Activated CD4-positive, alpha-beta T cell treated with anti-CD3 and anti-CD28 coated beads for 1 hour (primary cell): Measurements from ENCODE around the gene AKAP6.

Experiments
- DNase-seq: peaks from one replicate; pipeline ENCODE4 v3.0.0-alpha.2; 2020

AKAP6 gene

DNA sequence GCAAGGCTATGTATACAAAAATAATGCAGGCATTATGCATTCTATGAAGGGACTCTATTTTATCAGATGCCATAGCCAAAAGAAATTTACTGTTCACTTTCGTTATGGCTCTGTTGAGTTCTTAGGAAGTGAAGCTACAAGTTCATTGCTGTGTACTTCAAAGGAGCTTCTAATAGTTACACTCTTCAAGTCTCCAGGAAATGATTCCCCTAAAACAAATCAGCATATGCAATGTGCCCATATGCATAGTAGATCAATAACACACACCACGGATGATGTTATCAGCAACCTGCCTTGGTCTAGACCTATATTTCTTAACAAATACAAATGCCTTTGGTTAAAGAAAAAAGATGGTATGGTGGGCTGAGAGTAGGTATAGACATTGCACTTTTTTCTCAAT, 83.4 kb downstream of the AKAP6 start:
- no peak for DNase-seq

DNA sequence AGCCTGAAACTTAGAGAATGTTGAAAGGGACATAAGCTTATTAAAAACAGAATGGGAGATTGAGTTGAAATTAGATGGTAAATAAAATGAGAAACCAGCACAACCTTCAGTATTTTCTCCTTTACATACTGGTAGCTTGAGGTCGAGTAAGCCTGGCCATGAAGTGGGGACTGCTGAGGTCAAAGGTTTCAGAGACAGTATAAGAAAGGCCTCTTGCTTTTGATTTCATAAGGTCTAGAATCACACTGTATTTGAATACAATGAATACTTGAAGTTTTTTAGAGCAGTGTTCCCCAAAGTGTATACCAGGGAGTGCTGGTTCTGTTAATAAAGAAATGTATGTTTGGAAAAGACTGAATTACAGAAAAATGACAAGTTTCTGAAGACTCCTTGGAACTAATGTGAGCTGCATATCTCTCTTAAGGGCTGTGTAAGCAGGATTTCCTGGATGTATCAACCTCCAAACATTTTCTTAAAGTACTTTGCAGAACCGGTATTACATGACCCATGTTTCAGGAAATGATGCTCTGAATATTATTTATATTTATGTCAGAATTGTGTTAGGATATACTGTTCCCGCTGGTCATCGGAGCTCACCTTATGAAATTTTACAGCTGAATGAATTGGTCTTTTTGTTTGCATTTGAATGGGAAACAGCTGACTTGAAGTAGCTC, 85.0 kb downstream of the AKAP6 start:
- no peak for DNase-seq

DNA sequence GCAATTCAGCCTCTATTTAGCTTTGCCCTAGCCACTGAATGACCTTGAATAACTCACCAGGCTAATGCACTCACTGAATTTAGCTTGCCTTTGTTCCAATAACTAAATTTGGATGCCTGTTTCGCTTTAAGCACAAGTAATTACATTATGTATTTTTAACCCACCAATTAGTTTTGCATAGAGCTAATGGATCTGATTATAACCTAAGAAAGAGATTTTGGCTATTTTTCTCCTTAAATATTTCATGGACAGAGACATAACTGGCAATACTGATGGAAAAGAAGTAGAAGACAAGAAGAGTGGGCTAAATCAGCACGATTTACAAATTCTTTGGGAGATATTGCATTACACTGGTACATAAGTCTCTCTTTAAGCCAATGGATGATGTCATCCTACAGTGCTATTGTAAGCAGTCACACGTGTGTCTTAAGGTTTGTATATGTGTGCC, 85.7 kb downstream of the AKAP6 start:
- no peak for DNase-seq

DNA sequence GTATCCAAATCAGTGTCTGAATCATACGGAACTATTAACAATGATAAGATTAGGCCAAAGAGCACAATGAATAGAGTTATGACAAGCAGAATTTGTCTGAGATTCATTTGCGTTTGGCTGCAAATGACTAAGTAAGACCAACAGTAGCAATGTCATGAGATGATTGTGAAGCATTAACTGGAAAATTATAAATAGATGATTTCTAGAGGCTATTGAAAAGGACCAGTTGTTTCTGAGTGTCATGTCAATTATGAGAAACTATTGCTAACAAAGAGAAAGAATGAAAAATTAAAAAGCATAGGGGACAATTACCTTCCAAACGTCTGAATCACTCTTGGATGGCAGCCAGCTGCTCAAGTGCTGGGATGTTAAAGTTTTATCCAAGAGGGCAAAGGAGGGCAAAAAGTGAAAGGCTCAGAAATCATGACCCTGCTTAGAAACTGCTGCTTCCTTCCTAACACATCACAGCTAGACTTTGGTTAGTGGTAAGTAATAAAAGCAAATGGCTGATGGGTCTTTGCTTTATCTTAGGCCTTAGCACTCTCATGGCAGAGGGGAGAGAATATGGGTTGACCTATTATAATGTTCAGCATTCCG, 89.0 kb downstream of the AKAP6 start:
- DNase-seq: no peak

DNA sequence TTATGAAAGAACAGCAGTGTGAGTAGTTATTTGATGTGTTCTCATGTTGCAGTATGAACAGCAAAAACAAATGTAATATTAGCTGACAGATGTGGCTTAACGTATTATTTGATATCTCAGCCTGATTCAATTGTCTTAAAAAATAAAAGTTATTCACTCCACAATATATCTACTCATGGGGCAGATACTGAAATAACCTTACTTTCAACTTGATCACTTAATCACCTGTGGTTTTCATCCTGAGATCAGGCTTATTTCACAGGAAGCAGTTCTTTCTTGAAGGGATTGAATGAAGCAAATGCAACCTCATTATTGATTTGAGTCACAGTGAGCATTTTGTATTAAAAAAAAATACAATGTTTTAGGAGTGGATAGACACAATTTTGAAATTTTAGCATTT, 90.3 kb downstream of the AKAP6 start:
- DNase-seq: no peak

DNA sequence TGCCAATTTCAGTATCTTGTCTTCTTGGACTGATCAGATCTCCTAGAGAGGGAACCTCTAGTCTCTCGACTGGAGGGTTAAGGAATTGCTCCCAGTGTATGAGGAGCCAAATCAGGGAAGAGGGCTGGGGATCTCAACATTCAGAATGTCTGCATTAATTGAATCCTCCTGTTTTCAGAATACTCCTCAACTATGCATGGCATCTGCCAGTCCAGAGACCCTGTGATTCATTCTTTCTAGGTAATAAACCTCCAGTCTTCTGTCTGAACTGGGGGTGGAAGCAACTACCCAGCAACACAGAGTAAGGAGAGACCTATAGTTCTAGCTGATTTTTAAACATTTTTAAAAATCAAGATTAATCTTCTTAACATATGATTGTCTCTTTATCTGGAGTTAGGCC, 92.7 kb downstream of the AKAP6 start:
- DNase-seq: no peak

DNA sequence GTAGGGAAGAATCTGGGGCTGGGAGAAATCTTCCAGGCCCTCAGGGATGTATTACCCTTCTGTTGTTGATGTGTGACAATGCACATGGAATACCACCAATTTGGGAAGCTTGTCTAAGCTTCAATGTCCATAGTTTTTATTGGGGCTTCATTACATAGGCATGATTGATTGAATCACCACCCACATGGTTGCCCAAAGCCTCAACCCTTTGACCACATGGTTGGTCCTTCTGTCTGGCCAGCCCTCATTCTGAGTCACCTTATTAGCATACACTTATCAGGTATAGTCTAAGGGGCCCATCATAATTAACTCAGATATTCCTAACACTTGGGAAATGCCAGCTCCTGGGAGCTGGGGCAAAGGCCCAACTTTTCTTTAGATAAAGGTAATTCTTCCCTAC, 93.3 kb downstream of the AKAP6 start:
- DNase-seq: no peak

DNA sequence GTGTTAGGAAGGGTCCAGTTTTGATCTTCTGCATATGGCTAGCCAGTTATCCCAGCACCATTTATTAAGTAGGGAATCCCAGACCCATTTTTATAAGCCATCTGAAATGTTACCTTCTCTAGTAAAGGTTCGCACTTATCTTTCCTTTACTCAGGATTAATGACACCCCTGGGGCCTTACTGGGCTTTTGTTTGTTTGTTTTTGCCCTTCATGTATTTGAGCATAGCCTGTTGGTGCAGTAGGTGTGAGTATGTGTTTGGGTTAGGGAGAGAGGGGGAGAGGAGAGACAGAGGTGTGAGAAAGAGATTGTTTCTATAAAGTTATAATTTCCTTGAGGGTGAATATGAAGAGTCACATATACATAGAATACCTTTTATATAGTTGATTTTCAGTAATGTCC, 96.9 kb downstream of the AKAP6 start:
- no peak for DNase-seq

DNA sequence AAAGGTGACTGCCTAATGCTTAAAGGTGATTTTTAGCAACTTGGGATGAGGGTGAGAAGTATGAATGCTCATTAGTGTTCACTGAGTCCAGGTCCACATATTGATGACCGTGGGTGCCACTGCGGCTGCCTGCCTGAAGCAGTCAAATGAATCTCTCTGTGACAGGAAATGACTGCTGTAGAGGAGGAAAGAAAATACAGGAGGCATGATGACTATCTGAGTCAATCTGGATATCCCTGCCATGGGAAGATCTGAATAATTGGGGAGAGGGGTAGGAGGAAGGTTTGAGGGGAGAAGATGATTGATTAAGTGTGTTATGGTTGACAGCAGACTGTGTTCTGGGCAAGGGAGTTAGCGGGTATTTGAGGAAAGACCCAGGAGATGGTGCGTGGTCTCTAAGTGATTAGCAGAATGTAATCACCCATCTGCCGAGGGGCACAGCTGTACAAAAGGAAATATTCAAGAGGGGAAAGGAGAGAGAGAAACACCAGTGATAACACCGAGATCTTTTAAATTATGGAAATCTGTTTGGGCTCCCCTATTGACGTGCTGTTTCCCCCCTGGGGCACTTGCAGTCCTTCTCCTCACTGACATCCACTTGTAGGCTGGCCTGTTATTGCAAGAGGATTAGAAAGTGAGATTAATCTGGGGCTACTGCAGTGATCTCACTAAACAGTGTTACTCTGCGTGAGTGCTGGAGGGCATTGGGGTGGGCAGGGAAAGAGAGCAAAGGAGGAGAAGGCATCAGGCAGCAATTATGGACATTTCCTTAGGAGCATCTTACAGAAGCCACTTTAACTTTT, 97.7 kb downstream of the AKAP6 start:
- no peak for DNase-seq

DNA sequence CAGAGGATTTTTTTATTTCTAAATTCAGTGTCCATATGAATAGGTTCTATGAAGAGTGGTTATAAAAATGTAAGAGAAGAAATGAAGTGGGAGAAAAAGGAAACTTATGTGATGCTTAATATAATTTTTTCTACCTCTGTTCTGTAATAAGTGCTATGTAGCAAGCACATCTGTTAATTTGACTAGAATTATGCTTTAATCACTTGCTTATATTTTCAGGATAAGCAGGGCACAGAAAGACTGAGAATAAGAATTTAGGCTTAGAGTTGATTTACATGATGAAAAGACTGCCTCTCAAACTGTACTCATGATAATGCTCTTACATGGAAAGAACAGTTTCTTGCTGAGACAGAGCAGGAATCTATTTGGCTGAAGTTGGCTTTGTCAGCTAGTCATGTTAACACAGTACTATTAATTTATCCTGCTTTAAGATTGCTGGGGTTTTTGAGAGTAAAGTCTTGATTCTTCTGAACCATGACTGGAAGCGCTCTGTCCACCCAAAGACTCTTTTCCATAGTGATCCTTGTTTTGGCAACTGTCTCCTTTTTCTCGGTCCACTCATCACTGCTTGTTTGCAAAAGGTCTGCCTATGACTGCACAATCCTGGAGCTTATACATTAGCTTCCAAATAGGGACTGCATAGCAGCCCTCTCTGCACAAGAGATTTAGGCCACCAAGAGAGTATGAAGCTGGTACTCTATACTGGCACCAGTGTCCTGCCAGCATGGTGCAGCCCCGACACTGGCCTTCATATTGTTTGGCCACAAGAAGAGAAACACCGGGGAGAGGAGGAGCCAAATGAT, 98.8 kb downstream of the AKAP6 start:
- DNase-seq: no peak

DNA sequence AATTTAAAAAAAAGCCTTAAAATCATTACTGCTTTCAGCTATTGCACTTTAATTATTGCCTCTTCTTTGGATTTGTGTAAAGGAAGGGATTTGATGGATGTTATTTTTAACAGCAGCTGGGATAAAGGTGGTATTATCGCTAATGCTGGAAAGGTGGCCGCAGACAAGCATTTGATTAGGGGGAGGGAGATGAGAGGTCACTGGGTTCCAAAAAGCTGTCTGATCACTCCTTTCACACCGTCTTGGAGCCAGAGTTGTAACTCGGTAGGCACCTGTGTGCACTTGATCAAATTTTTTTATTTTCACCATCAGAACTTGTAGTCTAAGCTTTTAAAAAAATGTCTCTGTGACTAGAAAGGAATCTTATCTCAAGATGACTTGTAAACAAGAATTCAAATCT, 99.8 kb downstream of the AKAP6 start:
- DNase-seq: no peak

DNA sequence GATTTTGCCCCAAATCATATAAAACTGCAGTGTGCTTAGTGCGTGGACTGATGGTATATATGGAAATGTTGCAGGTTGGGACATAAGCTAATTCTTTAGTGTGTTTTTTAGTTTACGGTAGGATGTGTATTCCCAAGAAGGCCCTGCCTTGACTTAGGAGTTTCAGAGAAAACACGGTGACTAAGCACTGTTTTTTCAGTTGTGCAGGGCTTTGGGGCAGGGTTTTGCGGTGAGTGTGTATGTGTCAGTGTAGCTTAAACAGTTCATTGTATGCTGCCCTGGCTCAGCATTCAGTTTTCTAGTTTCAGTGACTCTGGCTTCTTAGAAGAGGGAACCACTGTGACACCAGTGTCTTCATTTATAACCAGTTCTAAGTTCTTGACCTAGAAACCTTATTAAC, 101.2 kb downstream of the AKAP6 start:
- no peak for DNase-seq

DNA sequence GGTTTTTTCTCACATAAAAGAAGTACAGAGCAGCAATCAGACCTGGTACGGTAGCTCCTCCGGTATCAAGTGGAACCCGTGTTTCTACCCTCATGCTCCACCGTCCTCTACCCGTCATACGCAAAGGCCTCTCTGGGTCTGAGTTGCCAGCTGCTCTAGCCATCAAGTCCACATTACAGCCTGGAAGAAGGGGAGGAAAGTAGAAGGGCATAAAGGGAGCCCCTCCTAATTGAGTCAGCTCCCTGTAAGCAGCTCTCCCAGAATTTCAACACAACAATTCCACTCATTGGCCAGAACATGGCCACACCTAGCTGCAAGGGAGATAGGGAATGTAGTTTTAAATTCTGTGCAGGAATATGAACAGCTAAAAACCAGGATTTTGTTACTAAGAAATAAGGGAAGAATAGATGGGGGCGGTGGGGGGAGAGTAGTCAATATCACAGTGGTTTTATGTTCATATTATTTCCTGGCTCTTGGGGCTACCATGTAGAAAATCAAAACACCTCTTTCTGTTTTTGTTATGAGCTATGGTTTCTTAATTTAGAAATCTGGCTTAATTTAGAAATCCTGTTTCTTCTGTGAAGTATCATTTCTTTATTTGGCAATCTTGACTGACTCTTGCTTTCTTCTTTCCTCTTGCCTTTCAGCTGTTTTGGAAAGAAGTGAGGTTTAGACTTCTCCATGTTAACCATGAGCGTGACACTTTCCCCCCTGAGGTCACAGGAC, 103.9 kb downstream of the AKAP6 start:
- no peak for DNase-seq

DNA sequence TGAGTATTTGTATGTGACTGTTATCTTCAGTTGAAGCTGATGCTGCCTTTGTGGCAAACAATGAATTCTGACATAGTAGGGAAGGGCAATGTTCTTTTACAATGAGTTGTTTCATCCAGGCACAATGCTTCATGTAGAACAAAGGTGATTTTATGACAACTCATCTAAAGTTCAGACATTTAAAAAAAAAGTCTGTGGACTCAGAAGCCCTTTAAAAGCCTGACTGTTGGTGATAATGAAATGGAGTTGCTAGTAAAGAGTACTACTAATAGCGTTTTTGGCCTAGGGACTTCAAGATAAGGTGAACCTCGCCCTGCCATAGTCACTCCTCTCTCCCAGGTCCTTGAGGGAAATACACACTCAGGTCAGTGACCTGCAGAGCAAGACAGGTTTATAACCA, 105.1 kb downstream of the AKAP6 start:
- no peak for DNase-seq

DNA sequence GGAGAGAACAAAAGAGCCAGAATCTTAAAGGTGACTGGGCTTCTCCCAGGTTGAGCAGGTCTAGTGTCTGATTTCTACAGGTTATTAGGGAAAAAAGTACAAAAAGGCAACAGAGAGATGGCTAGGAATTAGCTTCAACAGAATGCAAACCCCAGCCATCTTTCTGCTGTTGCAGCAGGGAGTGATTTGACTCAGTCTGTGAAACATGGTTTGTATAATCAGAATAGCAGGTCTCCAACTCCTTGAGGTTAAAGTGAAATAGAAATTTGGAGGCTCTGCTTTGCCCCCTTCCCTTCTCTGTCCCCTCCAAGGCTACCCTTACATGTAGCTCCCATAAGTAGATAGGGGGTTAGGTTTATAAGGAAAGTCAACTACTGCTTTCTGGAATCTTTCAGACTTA, 105.8 kb downstream of the AKAP6 start:
- DNase-seq: no peak

DNA sequence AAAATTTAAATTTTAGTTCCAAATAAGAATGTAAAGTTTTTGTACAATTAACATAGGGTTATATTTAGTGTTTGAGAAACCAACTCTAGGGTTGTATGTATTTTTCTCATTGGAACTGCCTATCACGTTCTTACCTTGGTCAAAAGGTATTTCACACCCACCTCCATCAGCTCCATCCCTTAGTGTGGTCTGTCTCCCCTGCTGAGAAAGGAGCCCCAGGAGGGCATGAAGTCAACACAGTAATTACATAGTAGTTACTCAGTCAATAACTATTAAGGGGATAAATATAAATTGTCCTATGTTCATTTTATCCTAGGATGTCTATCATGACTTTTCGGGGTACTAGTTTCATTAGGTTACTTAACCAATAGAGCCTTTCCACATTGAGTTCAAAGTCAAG, 106.3 kb downstream of the AKAP6 start:
- DNase-seq: no peak

DNA sequence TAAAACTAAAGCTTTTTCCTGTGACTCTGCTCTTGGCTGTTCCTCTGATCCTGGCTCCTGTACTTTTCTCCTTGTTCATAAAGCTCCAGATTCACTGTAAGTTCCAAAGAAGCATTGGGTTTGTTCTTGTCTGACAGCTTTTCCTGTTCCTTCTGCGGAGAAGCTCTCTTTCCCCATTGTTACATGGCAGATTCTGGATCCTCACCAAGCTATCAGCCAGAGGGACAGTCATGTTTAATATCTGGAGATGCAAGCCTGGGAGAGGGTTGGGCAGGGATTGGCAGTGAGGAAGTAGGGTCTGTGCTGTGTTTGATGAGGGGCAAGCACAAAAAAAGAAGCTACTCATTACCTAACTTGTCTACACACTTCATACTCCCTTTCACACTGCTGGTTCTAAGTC, 107.9 kb downstream of the AKAP6 start:
- DNase-seq: no peak

DNA sequence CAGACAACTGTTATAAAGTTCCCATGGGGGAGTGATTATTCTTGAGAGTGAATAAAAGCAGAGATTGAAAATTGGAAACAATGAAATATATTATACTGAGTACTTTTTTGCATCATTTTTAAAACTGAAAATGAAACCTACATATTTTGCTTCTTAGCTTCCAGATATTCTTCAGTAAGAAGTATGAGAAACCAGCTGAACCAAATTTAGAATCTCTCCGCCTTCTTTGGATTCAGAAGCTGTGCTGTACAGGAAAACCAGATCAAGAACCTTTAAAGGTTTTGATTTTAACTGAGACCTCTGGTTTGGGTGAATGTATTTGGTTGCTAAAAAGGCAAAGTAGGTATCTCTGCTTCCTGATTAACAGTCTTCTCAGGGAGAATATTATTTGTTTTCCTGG, 109.4 kb downstream of the AKAP6 start:
- no peak for DNase-seq

DNA sequence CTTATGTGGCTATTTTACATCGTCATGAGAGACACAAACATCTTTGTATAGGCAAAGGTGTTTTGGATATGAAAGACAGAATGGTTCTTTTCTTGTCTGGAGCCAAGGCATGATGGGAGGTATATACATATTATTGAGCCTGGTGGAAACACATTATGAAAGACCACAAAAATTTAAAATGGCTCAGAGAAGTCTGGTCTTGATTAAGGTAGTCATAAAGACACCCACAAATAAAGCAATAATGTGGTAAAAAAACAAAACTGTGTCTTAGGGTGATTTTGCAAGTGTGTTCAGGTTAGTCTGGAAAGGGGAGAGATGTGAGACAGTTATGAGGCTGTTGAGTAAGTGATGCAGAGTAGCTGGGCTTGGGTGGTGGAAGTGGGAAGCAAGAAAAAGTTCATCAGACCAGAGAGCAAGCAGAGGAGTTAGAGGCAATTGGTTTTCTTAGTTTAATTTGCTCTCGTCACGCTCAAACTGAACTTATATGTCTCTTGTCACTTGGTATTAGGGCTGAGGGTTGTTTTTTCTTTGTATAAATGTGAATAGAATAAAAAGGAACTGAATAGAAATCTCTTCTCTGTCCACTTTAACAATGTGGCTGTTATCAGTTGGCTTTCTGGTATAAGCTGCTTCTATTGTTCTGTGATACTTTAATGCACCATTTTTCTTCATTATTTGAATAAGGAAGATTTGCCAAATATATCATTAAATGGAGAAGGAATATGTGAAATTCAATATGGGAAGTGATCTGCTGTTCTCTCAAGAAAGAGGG, 115.0 kb downstream of the AKAP6 start:
- DNase-seq: no peak

DNA sequence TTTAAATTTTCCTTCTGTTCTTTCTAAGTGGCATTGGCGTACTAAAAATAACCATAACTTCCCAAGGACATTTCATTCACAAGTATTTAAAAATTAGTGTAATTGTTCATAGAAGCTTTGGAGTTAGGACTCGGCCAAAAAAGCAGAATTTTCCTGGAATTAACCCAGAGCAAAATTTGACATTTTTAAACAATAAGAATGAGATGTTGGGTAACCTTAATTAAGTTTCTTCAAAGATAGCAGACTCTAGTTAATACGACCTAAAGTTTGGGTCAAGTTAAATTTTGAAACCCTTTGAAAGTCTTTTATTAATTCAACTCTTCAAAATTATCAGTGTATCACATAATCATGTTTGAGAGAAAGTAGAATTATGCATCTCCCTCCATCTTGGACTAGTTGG, 118.3 kb downstream of the AKAP6 start:
- no peak for DNase-seq

DNA sequence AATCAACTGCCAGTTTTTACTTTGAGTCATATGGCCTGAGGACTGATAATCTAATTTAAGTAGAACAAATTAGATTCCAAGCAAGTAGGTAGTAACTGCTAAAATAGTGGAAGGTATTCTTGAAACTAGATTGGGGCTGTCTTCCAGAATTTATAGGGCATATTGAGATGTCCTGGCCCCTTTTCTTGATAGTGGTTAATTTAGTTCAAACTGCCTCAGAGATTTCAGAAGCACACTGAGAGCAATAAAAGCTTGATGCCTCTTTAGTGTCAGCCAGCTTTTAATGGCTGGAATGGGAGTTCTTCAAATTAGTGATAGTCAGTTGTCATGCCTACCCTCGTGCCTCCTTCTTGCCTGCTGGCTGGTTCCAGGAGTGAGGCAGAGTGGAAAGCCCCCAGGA, 120.5 kb downstream of the AKAP6 start:
- DNase-seq: no peak
